Endometrium (tissue), 2 donors: ENCODE measurements around the gene MATN4.

Source experiments
- FAIRE-seq: peaks from 2 replicates; lab custom pipeline; 2012; peaks lifted over from hg19 to GRCh38; lab: Jason Lieb, UNC
- donor health status: control.
- donor health status: control.

Gene MATN4

GRCh38 chr20:45248609-45249008 lies 59.5 kb downstream of the MATN4 start:
- FAIRE-seq = no peak

- FAIRE-seq = no peak
Measured at GRCh38 chr20:45247865-45248264, 60.2 kb downstream of the MATN4 start.

GRCh38 chr20:45246109-45246508 lies 62.0 kb downstream of the MATN4 start:
- no peak for FAIRE-seq
